HG03103 (cell line): ENCODE results near the gene NUP210L.

Source experiments
- ATAC-seq: cut with Tn5 transposase; IDR thresholded peaks from one replicate; pipeline ENCODE4 v1.9.1; 2021; ENCODE audit warnings: low read depth; ENCODE audit not compliant: unreplicated experiment

The NUP210L gene

DNA sequence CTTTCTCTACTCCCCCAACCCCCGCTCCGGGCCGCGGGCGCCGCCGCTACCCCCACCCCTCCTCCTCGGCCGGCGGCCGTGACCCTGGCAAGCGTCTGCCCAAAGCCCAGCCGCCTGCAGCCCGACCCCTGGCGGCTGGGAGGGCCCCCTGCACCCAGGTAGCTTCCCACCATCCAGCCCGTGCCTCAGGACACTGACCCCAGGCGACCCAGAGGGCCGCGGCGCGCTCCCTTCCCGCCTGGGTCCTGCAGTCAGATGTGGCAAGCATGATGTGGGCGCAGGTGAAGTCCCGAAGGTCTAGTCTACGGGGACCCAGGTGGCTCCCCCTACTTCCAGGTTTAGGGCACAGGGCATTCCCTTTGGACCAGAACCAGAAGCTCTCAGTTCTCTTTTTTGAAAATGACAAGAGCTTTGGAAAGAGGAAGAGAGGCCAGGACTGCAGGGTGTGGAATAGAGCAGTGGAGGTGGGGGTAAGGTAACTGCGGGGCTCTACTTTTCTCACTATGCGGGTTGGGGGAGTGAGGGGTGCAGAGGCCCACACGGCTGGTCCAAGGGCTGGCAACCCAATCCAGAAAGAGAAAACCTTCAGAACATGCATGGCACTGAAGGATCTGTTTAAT lies 208.1 kb downstream of the NUP210L start, which contains the start of gene DENND4B:
DENND4B (minus strand) TSS at position 97 of the 620 bp plus-strand sequence. CDS start 2,344 bp downstream, outside the sequence.
- ATAC-seq = peak; percentile 58

- peak; percentile 54 for ATAC-seq
Observed at GRCh38 chr1:153945795-153946621, 208.9 kb downstream of the NUP210L start.

- no peak for ATAC-seq
Observed at GRCh38 chr1:153945131-153945794, 209.6 kb downstream of the NUP210L start.

DNA sequence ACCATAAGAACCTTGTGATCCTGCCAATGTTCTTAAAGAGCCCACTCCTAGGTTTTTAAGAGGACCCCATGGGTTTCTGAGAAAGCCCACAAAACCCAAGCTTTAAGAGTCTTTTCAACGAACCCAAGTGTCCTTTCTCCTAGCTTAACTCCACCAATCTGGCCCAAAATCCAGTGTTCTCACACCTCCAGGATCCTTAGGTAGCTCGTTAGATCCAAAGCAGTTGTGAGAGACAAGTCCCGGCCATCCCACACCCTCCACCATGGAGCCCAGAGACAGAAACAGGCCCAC lies 210.1 kb downstream of the NUP210L start:
- ATAC-seq = no peak

DNA sequence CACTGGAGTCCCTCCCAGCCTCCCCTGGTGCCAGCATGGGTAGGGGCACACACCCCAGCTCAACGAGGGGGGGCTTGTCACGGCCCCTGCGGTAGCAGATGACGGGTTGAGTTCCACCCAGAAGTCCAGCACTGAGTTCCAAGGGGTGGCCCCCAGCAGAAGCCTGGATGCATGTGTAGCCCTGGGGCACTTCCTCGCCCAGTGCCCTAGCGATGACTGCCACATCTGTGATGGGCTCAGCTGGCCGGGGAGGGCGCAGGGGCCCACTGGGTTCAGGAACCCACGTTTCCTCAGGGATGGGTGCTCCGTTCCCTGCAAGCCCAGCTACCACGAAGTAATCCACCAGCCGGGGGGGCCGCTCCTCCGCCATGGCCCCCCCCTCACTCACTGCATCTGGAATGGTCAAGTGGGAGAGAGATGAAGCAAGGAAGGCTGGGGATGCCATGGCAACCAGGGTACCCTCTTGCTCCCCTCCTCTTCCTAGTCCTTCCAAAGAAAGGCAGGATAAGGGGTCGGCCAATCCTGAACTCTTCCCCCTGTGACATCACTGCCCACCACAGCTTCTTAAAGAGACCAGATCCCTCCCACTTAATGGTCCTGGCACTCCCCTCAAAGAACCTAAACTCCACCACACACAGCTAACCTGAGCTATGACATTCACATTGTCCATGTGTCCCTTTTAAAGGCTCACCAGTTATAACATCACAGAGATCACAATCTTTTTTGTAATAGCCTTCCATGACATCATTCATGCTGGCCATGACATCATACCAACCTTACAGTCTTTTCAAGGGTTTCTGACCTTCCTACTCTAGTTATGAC lies 210.7 kb downstream of the NUP210L start:
- no peak for ATAC-seq

- ATAC-seq = no peak
Observed at GRCh38 chr1:153942766-153943549, 211.9 kb downstream of the NUP210L start.
